ENCODE data around the gene SPOCK3.
"Not testable (repeated sequence)": the region's sequence is repeated elsewhere in the genome, so short reads cannot be mapped to it uniquely, and the experiment has no call there.

The SPOCK3 gene

DNA sequence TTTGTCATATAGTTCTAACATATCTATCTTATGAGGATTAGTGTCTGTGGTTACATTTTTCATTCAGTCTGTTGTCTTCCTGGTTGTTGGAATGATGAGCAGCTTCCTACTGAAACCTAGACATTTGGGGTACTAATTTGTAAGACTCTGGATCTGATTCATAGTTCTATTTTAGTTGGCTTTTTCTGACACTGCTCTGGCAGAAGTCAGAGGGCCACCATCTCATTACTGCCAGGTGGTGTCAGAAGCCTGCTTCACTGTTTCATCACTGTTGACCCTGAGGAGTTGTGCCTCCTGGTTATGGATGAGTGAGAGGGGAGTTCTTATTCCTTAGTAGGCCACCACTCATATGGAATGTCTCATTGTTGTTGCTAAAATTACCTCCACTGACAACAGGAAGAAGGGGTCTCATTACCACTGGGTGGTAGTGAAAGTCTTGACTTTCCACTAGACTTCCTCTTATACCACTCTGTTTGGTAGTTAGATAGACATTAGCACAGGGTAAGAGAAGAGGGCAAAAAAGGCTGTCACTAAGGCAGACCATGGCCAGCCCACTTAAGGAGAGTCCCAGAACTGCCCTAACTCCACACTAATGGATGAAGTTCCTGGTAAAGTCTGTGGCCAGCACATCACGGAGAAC, 395.2 kb downstream of the SPOCK3 start:
- Mint-ChIP-seq H3K36me3 (ENCODE audit: low read depth) (no peaks in the 10 kb centered on the region), H3K4me3 (no peak overlapping the region), H3K27ac (no peak overlapping the region), H3K27me3 (ENCODE audit: low read depth) (no peaks in the 10 kb centered on the region), H3K9me3 (peaks cover 33% of the 10 kb centered on the region), H3K4me1 (ENCODE audit: low read depth) (no peaks in the 10 kb centered on the region)
- DNase-seq (ENCODE audit: low spot score), result no peak

- no peaks in the 10 kb centered on the region for H3K36me3 Mint-ChIP-seq (ENCODE audit: low read depth)
- H3K4me3 Mint-ChIP-seq, result no peak overlapping the region
- H3K9me3 Mint-ChIP-seq, result peaks cover 37% of the 10 kb centered on the region
- H3K4me1 Mint-ChIP-seq (ENCODE audit: low read depth), result no peaks in the 10 kb centered on the region
- H3K27me3 Mint-ChIP-seq (ENCODE audit: low read depth), result no peaks in the 10 kb centered on the region
- DNase-seq (ENCODE audit: low spot score), result no peak
- no peak overlapping the region for H3K27ac Mint-ChIP-seq
Measured at GRCh38 chr4:166836865-166837264, 397.4 kb downstream of the SPOCK3 start.

- Mint-ChIP-seq H3K27ac (no peak overlapping the region), H3K9me3 (peaks cover 25% of the 10 kb centered on the region), H3K27me3 (ENCODE audit: low read depth) (no peaks in the 10 kb centered on the region), H3K36me3 (ENCODE audit: low read depth) (no peaks in the 10 kb centered on the region), H3K4me3 (no peak overlapping the region), H3K4me1 (ENCODE audit: low read depth) (no peaks in the 10 kb centered on the region)
- DNase-seq (ENCODE audit: low spot score), result no peak
Measured at GRCh38 chr4:166827629-166828028, 406.7 kb downstream of the SPOCK3 start.

DNA sequence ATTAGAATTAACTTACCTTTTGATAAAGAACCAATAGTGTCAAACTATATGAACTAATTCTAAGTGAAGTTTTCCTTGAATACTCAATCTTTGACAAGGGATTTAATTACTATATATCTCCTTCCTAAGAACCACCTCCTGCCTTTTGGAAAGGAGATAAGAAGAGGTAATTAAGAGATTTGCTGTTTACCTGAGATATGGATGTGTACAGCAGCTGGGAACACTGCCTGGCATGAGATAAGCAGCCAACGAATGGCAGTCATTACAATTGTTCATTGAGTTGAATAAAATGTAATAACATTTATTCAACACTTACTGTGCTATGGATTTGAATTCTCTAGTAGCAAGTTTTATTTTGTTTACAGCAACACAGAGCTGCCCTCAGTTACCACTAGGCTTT, 407.1 kb downstream of the SPOCK3 start:
- H3K36me3 Mint-ChIP-seq (ENCODE audit: low read depth), result no peaks in the 10 kb centered on the region
- H3K27ac Mint-ChIP-seq, result no peak overlapping the region
- DNase-seq (ENCODE audit: low spot score), result no peak
- H3K4me3 Mint-ChIP-seq, result no peak overlapping the region
- no peaks in the 10 kb centered on the region for H3K4me1 Mint-ChIP-seq (ENCODE audit: low read depth)
- H3K27me3 Mint-ChIP-seq (ENCODE audit: low read depth), result no peaks in the 10 kb centered on the region
- peaks cover 24% of the 10 kb centered on the region for H3K9me3 Mint-ChIP-seq

DNA sequence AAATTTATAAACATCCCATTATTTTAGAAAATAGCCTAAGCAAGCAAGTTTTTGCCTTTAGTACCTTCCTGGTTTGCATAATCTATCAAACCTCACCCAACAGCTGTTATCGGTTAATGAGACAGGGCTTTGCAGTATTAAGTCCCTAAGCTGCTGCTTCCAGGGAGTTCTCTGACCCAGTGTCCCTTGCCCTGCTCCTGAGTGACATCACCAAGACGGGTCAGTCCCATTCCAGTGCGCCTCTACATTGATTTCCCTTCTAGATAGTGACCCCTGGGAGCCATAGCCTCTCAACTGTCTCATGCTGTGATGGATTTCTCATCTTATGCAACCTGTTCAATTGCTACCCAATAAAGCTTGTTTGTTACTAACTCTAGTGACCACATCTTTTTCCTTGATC, 410.4 kb downstream of the SPOCK3 start:
- Mint-ChIP-seq H3K4me3 (no peak overlapping the region), H3K9me3 (peaks cover 27% of the 10 kb centered on the region), H3K27me3 (ENCODE audit: low read depth) (no peaks in the 10 kb centered on the region), H3K27ac (no peak overlapping the region), H3K4me1 (ENCODE audit: low read depth) (no peaks in the 10 kb centered on the region), H3K36me3 (ENCODE audit: low read depth) (no peaks in the 10 kb centered on the region)
- DNase-seq (ENCODE audit: low spot score), result no peak

GRCh38 chr4:166823126-166823525, 411.2 kb downstream of the SPOCK3 start:
- H3K27me3 Mint-ChIP-seq (ENCODE audit: low read depth), result no peaks in the 10 kb centered on the region
- H3K27ac Mint-ChIP-seq, result no peak overlapping the region
- no peaks in the 10 kb centered on the region for H3K4me1 Mint-ChIP-seq (ENCODE audit: low read depth)
- no peaks in the 10 kb centered on the region for H3K36me3 Mint-ChIP-seq (ENCODE audit: low read depth)
- H3K9me3 Mint-ChIP-seq, result peaks cover 29% of the 10 kb centered on the region
- DNase-seq (ENCODE audit: low spot score), result no peak
- H3K4me3 Mint-ChIP-seq, result no peak overlapping the region

DNA sequence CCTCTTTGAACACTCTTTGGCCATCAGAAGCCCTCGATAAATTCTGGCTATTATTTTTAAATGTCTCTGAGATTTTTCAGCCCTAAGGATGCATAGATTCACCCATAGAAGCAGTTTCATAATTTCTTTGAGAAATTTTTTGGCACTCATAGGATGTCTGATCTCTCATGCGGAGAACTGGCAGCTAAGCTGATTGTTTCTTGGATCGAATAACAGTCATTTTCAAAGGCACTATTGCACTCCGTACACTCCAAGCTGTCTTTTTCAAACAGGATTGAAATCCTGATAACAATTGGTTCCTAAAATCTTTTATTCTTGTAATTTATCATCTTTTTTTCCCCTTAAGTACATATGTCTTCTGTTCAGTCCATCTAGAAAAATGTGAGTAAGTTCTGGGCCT, 411.9 kb downstream of the SPOCK3 start:
- Mint-ChIP-seq H3K36me3 (ENCODE audit: low read depth) (no peaks in the 10 kb centered on the region), H3K27ac (no peak overlapping the region), H3K4me1 (ENCODE audit: low read depth) (no peaks in the 10 kb centered on the region), H3K9me3 (peaks cover 29% of the 10 kb centered on the region), H3K4me3 (no peak overlapping the region), H3K27me3 (ENCODE audit: low read depth) (no peaks in the 10 kb centered on the region)
- no peak for DNase-seq (ENCODE audit: low spot score)

- DNase-seq (ENCODE audit: low spot score), result no peak
- no peaks in the 10 kb centered on the region for H3K4me1 Mint-ChIP-seq (ENCODE audit: low read depth)
- peaks cover 12% of the 10 kb centered on the region for H3K9me3 Mint-ChIP-seq
- no peak overlapping the region for H3K27ac Mint-ChIP-seq
- no peak overlapping the region for H3K4me3 Mint-ChIP-seq
- no peaks in the 10 kb centered on the region for H3K27me3 Mint-ChIP-seq (ENCODE audit: low read depth)
- H3K36me3 Mint-ChIP-seq (ENCODE audit: low read depth), result no peaks in the 10 kb centered on the region
Measured at GRCh38 chr4:166816890-166817289, 417.4 kb downstream of the SPOCK3 start.

GRCh38 chr4:166808380-166808779, 425.9 kb downstream of the SPOCK3 start:
- Mint-ChIP-seq H3K36me3 (ENCODE audit: low read depth) (no peaks in the 10 kb centered on the region), H3K27me3 (ENCODE audit: low read depth) (no peaks in the 10 kb centered on the region), H3K9me3 (peaks cover 10% of the 10 kb centered on the region), H3K4me1 (ENCODE audit: low read depth) (no peaks in the 10 kb centered on the region), H3K27ac (no peak overlapping the region), H3K4me3 (no peak overlapping the region)
- no peak for DNase-seq (ENCODE audit: low spot score)

DNA sequence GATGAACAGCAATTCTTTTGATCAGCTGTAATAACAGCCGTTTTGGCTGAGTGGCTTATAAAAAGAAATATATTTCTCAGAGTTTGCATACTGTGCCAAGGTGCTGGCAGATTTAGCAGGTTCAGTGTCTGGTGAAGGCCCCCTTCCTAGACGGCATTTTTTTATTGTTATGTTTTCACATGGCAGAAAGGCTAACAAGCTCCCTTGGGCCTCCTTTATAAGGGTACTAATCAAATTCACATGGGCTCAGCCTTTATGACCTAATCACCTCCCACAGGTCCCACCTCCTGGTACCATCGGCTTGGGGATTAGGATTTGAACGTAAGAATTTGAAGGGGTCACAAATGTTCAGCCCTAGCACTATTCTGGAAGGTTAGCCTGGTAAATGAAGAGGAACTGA, 431.9 kb downstream of the SPOCK3 start:
- Mint-ChIP-seq H3K4me1 (ENCODE audit: low read depth) (no peaks in the 10 kb centered on the region), H3K36me3 (ENCODE audit: low read depth) (no peaks in the 10 kb centered on the region), H3K27ac (no peak overlapping the region), H3K9me3 (peaks cover 1% of the 10 kb centered on the region), H3K27me3 (ENCODE audit: low read depth) (no peaks in the 10 kb centered on the region), H3K4me3 (no peak overlapping the region)
- DNase-seq (ENCODE audit: low spot score), result no peak

DNA sequence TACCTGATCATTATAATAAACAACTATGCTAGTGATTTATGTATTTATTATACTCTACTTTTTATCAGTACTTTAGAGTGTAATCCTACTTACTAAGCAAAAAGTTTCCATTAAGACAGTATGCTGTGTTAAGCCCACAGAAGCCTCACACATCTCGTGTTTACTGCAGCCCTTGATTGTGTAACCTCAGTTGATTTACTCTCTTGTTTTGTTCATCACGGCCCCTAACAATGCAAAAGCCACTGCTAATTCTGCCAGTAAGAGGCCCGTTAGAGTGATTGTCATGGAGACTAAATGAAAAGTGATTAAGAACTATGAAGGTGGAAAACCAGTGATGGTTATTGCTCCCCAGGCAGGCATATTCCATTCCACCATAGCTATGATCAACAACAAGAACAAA, 436.2 kb downstream of the SPOCK3 start:
- H3K27me3 Mint-ChIP-seq (ENCODE audit: low read depth), result no peaks in the 10 kb centered on the region
- no peaks in the 10 kb centered on the region for H3K36me3 Mint-ChIP-seq (ENCODE audit: low read depth)
- H3K4me3 Mint-ChIP-seq, result no peak overlapping the region
- no peak for DNase-seq (ENCODE audit: low spot score)
- no peaks in the 10 kb centered on the region for H3K4me1 Mint-ChIP-seq (ENCODE audit: low read depth)
- H3K27ac Mint-ChIP-seq, result no peak overlapping the region
- no peaks in the 10 kb centered on the region for H3K9me3 Mint-ChIP-seq

GRCh38 chr4:166777760-166778159, 456.5 kb downstream of the SPOCK3 start:
- Mint-ChIP-seq H3K9me3 (peaks cover 18% of the 10 kb centered on the region), H3K27ac (no peak overlapping the region), H3K4me3 (no peak overlapping the region), H3K27me3 (ENCODE audit: low read depth) (no peaks in the 10 kb centered on the region), H3K4me1 (ENCODE audit: low read depth) (no peaks in the 10 kb centered on the region), H3K36me3 (ENCODE audit: low read depth) (no peaks in the 10 kb centered on the region)
- DNase-seq (ENCODE audit: low spot score), result no peak

DNA sequence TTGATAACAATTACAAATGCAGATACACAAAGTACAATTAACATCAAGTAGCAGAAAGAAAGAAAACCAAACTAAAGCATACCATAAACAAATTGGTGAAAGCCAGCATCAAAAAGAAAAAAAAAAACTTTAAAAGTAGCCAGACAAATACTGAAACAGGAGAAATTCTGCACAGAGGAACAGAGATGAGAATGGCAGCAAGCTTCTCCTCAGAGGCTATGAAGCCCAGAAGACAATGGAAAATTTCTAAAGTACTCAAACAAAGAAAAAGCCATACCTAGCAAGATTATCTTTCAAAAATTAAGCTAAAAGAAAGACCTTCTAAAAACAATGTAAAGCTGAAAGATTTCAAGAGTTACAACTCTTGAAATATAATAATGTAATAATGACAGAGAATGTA, 471.3 kb downstream of the SPOCK3 start:
- no peak overlapping the region for H3K27ac Mint-ChIP-seq
- no peak for DNase-seq (ENCODE audit: low spot score)
- peaks cover 4% of the 10 kb centered on the region for H3K9me3 Mint-ChIP-seq
- H3K36me3 Mint-ChIP-seq (ENCODE audit: low read depth), result no peaks in the 10 kb centered on the region
- no peak overlapping the region for H3K4me3 Mint-ChIP-seq
- H3K4me1 Mint-ChIP-seq (ENCODE audit: low read depth), result no peaks in the 10 kb centered on the region
- H3K27me3 Mint-ChIP-seq (ENCODE audit: low read depth), result no peaks in the 10 kb centered on the region

GRCh38 chr4:166741742-166742141, 492.6 kb downstream of the SPOCK3 start:
- DNase-seq (ENCODE audit: low spot score), result no peak
- no peaks in the 10 kb centered on the region for H3K4me1 Mint-ChIP-seq (ENCODE audit: low read depth)
- no peaks in the 10 kb centered on the region for H3K27me3 Mint-ChIP-seq (ENCODE audit: low read depth)
- H3K9me3 Mint-ChIP-seq, result peaks cover 17% of the 10 kb centered on the region
- no peak overlapping the region for H3K4me3 Mint-ChIP-seq
- no peaks in the 10 kb centered on the region for H3K36me3 Mint-ChIP-seq (ENCODE audit: low read depth)
- H3K27ac Mint-ChIP-seq, result no peak overlapping the region

DNA sequence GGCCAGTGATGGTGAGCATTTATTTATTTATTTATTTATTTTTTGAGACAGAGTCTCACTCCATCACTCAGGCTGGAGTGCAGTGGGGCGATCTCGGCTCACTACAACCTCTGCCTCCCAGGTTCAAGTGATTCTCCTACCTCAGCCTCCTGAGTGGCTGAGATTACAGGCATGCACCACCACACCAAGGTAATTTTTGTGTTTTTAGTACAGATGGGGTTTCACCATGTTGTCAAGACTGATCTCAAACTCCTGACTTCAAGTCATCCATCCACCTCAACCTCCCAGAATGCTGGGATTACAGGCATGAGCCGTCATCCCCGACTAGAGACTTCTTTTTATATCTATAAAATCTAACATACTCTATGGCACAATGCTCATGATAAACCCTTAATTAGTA, 495.1 kb downstream of the SPOCK3 start:
- not testable (repeated sequence) for H3K4me1 Mint-ChIP-seq (ENCODE audit: low read depth); H3K27me3 Mint-ChIP-seq (ENCODE audit: low read depth); H3K9me3 Mint-ChIP-seq; H3K27ac Mint-ChIP-seq; H3K4me3 Mint-ChIP-seq; DNase-seq (ENCODE audit: low spot score); H3K36me3 Mint-ChIP-seq (ENCODE audit: low read depth)
